LNCAP (cell line): ENCODE measurements around the gene SLC39A10.

Source experiments
- TF ChIP-seq, protein P1 (sequence below): fragments of 450-650 bp; IDR thresholded peaks from 2 replicates; pipeline ENCODE4 v1.5.1; 2017; ENCODE audit warnings: mild to moderate bottlenecking

Gene SLC39A10, protein sequence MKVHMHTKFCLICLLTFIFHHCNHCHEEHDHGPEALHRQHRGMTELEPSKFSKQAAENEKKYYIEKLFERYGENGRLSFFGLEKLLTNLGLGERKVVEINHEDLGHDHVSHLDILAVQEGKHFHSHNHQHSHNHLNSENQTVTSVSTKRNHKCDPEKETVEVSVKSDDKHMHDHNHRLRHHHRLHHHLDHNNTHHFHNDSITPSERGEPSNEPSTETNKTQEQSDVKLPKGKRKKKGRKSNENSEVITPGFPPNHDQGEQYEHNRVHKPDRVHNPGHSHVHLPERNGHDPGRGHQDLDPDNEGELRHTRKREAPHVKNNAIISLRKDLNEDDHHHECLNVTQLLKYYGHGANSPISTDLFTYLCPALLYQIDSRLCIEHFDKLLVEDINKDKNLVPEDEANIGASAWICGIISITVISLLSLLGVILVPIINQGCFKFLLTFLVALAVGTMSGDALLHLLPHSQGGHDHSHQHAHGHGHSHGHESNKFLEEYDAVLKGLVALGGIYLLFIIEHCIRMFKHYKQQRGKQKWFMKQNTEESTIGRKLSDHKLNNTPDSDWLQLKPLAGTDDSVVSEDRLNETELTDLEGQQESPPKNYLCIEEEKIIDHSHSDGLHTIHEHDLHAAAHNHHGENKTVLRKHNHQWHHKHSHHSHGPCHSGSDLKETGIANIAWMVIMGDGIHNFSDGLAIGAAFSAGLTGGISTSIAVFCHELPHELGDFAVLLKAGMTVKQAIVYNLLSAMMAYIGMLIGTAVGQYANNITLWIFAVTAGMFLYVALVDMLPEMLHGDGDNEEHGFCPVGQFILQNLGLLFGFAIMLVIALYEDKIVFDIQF

DNA sequence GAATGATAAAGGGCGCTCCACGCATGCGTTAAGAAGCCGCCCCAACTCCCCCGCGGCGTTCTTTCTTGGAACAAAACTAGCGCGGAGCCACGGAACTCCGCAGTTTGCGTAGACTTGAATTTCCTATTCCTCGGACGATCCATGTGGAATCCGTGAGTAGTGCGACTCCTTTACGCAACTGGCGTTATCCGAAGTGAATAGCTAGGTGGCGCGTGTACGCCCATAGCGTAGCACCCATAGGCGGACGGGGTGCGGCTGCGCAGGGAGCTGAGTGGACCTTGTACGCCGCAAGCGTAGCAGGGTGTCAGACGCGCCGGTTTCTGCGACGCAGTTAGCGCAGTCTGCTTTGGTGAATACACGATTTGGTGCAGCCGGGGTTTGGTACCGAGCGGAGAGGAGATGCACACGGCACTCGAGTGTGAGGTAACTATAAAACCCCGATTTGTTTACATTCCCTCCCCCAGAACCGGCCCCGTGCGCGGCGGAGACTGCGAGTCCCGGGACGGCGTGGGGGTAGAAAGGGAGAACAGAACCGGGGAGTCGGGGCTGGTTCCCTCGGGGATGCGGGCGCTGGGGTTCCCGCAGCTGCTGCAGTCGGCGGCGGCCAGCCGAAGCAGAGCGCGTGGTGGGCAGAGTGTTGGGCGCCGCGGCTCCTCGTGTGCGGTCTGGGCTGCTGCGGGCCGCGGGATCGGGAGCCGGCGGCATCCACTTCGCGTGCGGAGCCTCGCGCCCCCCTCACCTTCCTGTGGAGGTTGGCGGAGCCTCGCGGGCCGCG lies at the start of gene SLC39A10:
SLC39A10 (plus strand) TSS at position 368 of the 775 bp plus-strand sequence. CDS start 22,817 bp downstream, outside the sequence.
- TF ChIP-seq, protein P1, sequence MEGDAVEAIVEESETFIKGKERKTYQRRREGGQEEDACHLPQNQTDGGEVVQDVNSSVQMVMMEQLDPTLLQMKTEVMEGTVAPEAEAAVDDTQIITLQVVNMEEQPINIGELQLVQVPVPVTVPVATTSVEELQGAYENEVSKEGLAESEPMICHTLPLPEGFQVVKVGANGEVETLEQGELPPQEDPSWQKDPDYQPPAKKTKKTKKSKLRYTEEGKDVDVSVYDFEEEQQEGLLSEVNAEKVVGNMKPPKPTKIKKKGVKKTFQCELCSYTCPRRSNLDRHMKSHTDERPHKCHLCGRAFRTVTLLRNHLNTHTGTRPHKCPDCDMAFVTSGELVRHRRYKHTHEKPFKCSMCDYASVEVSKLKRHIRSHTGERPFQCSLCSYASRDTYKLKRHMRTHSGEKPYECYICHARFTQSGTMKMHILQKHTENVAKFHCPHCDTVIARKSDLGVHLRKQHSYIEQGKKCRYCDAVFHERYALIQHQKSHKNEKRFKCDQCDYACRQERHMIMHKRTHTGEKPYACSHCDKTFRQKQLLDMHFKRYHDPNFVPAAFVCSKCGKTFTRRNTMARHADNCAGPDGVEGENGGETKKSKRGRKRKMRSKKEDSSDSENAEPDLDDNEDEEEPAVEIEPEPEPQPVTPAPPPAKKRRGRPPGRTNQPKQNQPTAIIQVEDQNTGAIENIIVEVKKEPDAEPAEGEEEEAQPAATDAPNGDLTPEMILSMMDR: no peak

DNA sequence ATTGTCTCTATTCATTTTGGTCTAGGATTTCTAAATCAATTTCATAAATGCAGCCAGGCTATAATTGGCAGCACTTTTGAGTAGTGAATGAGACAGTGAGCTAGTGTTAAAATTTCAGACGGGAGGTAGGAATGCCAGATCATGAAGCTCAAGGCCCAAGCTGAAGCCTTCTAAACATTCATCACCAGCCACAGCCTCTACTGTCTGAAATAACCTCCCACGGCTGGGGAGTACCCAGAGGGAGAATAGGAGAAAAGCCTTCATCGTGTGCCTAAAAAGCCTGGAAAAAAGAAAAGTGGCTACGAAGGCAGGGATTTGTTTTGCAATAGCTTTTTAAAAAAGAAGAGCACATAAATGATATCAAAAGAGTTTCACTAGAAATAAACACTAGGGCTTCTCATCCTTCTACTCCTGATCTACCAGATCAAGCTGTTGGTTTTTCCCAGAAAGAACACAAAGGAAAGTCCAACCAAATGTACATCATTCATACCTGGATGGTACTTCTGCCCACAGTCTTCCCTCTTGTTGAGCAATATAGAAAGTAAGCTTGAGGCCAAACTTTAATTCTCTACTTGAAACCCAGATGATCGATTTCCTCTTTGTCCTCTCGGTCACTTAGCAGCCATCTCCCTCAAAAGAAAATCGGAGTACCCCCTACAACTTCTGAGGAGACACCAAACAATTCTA lies 48.1 kb upstream of the SLC39A10 start:
- TF ChIP-seq, protein P1: no peak

DNA sequence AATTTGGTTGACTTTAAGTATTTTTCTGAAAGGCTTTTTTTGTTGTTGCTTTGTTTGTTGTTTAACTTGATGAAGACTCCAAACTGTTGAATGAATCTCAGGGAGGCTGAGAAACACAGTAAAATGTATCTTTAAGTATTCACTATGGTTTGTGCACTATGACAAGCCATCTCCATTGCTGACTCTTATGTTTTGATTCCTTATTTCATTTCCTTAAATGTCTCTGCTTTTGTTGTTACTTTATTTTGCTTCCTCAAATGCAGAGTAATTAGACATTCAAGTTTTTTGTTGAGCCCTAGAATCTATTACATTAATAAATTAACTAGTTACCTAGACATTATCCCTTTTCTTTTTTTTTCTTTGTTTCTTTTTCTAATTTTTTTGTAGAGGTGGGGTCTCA lies 46.3 kb upstream of the SLC39A10 start:
- TF ChIP-seq, protein P1: no peak

DNA sequence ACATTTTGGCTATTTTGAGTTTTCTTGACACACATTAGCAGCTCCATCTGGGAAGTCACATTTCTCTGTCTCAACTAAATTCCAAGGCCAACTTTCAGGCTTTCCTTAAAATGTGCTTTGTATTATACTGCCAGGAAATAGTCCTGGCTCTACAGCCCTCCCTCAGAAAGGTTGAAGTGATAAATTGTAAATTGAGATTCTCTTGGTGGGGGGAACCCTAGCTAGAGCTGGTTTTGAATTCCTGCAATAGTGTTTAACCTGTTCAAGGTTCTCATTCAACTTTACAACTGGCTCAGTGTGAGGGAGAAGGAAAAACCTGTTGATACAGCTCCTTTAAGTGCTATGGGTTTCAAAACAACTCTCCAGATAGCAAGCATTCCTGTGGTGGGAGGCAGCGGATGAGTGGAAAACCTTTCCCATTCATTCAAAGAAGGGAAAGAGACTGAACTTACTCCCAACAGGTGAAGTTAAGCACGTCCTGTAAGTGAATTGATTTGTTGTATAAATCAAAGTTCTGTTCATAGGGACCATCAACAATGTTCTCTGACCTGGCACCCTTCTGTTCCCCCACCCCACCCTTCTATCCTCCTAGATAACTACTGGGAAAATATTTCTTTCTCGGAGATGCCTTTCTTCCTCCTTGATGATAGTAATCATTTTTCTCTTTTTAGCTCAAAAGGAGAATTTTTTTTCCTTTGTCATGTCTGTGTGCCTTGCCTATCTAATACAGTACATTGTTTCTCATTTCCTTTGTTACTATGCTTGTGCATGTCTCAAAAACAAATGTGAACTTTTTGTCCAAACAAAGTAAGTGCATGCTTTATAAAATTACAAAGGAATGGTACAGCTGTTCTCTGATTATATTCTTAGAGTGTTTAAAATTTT lies 44.2 kb upstream of the SLC39A10 start:
- TF ChIP-seq, protein P1: no peak

DNA sequence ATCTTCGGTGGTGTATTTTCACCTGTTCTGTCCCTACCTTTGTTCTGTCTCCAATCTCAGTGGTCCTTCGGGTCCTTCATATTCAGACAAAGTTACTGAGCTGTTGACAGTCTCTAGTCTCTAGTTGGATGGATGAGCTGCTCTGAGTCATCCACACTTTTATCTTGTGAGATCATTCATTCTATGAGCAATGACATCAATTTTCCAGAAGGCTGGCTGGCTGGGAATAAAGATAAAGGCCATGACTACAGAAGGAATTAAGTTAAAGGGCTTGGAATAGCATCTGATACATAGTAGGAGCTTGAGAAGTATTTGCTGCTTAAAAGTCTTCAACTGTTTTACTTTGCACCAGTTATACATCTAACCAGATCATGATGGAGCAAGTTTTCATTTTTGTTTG lies 43.1 kb upstream of the SLC39A10 start:
- TF ChIP-seq, protein P1: no peak

DNA sequence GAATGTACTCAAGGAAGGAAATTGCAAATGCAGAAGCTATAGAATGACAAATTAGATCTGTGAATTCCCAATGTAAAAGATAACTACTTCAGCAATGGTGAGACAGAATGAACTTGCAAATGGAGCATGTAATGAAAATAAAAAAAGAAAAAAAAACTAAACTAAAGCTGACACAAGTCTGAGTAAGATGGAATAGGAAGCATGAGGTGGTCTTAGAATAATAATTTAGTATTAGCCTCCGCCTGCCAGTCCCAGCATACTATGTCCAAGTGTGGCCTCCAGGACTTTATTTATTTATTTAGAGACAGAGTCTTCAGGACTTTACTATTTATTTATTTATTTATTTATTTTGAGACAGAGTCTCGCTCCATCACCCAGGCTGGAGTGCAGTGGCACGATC lies 37.4 kb upstream of the SLC39A10 start:
- TF ChIP-seq, protein P1: no peak
